GM18526 (cell line): ENCODE measurements around the gene HRH4.
A peak's percentile ranks its signal among the peaks of the same experiment; 100 is the strongest.

Experiments
- POLR2A ChIP-seq: IDR thresholded peaks from 3 replicates; pipeline ENCODE4 v1.6.1; 2011; ENCODE audit not compliant: insufficient read length; ENCODE audit errors: extremely low read depth

HRH4 gene

GRCh38 chr18:24460388-24460787 lies at the start of gene HRH4:
Gene HRH4 (plus strand): TSS chr18:24460637. CDS start chr18:24460729, 92 bp downstream.
- TF ChIP-seq POLR2A: no peak

GRCh38 chr18:24413148-24413547 lies 47.3 kb upstream of the HRH4 start:
- no peak for TF ChIP-seq POLR2A

- TF ChIP-seq POLR2A: no peak
Measured at GRCh38 chr18:24414349-24415003, 46.0 kb upstream of the HRH4 start.

- no peak for TF ChIP-seq POLR2A
Measured at GRCh38 chr18:24417480-24417879, 43.0 kb upstream of the HRH4 start.

GRCh38 chr18:24420551-24420950 lies 39.9 kb upstream of the HRH4 start:
- TF ChIP-seq POLR2A: no peak

- no peak for TF ChIP-seq POLR2A
Measured at GRCh38 chr18:24421831-24422230, 38.6 kb upstream of the HRH4 start.

- TF ChIP-seq POLR2A: no peak
Measured at GRCh38 chr18:24426073-24426397, 34.4 kb upstream of the HRH4 start.

- TF ChIP-seq POLR2A: peak; percentile 55
Measured at GRCh38 chr18:24426398-24427294, 33.8 kb upstream of the HRH4 start, which contains the start of gene IMPACT. Gene IMPACT (plus strand): TSS chr18:24426670. CDS start chr18:24426757, 87 bp downstream.

- no peak for TF ChIP-seq POLR2A
Measured at GRCh38 chr18:24427484-24427883, 33.0 kb upstream of the HRH4 start.

GRCh38 chr18:24428709-24429108 lies 31.7 kb upstream of the HRH4 start:
- TF ChIP-seq POLR2A: no peak

GRCh38 chr18:24429188-24429587 lies 31.2 kb upstream of the HRH4 start:
- TF ChIP-seq POLR2A: no peak

GRCh38 chr18:24432618-24433017 lies 27.8 kb upstream of the HRH4 start:
- no peak for TF ChIP-seq POLR2A

GRCh38 chr18:24436939-24437338 lies 23.5 kb upstream of the HRH4 start:
- no peak for TF ChIP-seq POLR2A

- no peak for TF ChIP-seq POLR2A
Measured at GRCh38 chr18:24443870-24444269, 16.6 kb upstream of the HRH4 start.

GRCh38 chr18:24446453-24446852 lies 14.0 kb upstream of the HRH4 start:
- no peak for TF ChIP-seq POLR2A

- no peak for TF ChIP-seq POLR2A
Measured at GRCh38 chr18:24446953-24447538, 13.4 kb upstream of the HRH4 start.
